GM12874 (cell line): Measurements from ENCODE around the gene MT2A.

Source experiments
- TF ChIP-seq, protein P1 (sequence below): IDR thresholded peaks from 2 replicates; pipeline ENCODE4 v1.5.1; 2011; ENCODE audit warnings: low read depth, mild to moderate bottlenecking, control low read depth, low read length, moderate library complexity; ENCODE audit not compliant: insufficient read depth

The MT2A gene

DNA sequence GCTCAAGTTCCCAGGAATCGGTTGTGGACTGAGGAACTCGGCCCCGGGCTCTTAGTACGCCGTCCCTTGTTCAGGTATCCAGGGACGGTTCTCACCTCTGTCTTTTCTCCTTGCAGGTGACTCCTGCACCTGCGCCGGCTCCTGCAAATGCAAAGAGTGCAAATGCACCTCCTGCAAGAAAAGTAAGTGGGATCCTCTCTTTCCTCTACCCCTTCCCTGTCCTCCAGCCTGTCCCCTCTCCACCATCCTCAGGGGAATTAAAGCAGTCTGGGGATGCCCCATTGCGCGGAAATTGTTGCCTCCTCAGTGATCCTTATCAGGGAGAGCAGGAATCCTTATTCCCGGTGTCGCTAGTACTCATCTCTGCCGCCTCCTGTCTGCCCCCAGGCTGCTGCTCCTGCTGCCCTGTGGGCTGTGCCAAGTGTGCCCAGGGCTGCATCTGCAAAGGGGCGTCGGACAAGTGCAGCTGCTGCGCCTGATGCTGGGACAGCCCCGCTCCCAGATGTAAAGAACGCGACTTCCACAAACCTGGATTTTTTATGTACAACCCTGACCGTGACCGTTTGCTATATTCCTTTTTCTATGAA, 585 bp downstream of the MT2A start:
- TF ChIP-seq, protein P1, sequence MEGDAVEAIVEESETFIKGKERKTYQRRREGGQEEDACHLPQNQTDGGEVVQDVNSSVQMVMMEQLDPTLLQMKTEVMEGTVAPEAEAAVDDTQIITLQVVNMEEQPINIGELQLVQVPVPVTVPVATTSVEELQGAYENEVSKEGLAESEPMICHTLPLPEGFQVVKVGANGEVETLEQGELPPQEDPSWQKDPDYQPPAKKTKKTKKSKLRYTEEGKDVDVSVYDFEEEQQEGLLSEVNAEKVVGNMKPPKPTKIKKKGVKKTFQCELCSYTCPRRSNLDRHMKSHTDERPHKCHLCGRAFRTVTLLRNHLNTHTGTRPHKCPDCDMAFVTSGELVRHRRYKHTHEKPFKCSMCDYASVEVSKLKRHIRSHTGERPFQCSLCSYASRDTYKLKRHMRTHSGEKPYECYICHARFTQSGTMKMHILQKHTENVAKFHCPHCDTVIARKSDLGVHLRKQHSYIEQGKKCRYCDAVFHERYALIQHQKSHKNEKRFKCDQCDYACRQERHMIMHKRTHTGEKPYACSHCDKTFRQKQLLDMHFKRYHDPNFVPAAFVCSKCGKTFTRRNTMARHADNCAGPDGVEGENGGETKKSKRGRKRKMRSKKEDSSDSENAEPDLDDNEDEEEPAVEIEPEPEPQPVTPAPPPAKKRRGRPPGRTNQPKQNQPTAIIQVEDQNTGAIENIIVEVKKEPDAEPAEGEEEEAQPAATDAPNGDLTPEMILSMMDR = no peak

DNA sequence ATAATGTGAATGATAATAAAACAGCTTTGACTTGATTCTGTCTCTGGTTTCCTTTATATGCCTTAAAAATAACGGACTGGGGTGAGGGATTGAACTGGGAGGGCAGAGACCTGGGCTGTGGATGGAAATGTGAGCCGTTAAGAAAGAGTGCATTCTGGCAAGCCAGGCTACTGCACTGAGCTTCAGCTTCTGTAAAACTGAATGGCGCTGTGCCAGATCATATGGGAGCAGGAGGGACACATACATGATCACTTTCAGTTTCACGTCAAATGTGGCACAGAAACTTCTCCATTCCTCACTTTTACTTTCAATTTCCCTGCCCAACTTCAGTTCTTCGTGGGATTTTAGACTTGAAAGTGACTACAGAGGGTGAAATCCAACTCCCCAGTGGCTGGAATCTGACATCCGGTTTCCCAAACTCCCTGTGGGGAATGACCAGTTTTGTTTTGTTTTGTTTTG, 1.1 kb downstream of the MT2A start:
- TF ChIP-seq, protein P1 = no peak

DNA sequence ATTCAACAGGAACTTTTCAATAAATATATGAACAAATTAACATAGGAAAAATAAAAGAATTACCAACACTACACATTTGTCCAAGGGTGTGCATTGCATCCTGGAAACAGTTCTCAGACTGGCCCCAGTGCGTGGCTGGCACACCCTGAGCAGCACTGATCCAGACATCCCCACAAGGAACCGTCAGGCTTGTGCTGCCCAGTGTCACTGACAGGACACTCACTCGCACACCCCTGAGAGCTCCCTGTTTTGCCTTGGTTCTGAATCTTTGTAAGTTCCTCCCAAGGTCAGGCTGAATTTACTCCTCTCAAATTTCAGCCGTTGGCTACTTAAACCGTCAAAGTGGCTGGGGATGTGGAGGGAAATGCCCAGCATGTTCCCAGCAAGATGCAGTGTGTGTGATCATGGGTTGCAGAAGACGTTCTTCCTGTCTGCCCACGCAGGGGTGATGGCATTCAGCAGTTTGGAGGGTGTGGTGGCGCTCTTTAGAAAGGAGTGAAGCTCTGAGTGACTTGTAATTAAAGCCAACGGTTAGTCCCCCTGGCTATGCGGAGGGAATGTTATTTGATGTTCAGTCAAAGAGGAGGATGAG, 1.7 kb downstream of the MT2A start:
- TF ChIP-seq, protein P1 = no peak

DNA sequence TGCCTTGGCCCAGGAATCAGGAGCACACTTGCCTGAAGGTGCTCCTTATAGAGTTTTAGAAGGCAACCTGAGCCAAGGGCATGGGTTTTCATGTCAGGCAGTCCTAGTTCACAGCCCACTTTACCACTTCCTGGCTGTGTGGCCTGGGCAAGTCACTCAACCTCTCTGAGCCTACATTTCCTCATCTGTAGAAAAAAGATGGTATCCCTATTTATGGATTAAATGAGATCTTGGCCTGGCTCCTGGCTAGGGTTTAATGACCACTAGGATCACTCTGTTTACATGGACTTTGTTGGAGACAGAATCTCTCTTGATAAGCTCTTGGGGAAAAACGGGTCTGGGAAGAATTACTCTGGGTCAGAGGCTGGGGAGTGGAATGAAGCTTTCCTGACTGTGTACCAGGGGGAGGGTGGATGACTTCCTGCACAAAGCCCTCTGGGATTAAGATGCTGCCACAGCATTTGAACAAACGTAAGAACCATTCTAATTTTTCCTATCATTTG, 2.3 kb downstream of the MT2A start:
- TF ChIP-seq, protein P1 = no peak

DNA sequence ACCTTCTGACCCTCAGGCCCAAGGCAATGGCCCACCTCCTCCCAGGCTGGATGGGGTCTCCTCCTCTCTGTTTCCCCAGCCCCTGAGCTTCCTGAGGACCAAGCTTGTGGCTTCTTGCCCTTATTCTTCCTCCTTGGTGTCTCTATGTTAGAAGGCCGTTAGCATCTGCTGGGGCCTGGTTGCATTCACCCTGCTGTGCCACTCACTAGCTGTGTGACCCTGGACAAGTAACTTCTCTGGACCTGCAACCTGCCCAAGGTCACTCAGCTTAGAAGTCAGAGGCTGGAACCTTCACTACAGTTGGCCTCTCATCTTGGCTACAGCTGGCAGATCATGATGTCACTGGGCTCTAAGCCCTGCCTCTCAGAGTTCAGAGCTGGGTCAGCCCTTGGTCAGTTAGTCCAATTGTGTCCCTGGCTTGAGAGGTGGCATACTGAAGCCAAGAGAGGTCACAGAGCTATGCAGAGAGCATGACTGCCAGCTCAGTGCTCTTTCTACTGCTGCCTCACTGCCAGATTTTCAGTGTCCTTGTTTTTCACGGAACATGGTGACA, 3.0 kb downstream of the MT2A start:
- TF ChIP-seq, protein P1 = no peak

DNA sequence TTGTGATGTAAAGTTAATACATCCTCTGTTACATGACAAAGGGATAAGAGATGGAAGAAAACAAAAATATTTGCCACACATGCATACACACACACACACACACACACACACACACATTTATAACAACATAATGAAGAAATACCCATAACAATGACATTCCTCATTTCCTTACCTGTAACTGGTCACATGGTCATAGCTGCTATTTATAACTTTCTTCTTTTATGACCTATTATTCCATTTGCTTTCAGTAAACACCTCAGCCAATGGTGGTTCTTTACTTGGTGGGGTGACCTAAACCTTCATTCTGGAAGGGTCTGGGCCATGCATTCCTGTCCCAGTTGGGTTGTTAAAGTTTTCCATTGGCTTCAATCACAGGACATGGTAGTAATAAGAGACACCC, 5.3 kb downstream of the MT2A start:
- TF ChIP-seq, protein P1 = no peak

DNA sequence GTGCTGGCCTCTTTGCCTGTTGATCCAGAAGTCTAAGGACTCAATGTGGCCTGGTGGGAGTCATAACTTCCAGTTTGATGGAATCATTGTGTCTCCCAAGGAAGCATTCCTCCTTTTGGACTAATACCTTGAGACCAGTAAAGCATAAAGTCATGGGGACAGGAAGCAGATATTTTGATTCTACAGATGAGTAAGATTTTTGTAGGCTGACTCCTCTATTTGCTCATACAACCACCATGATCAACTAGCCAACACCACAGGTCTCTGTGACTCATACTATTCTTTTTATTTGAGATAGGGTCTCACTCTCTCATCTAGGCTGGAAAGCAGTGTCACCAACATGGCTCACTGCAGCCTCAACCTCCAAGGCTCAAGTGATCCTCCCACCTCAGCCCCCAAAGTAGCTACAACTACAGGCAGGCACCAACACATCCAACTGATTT, 6.2 kb downstream of the MT2A start:
- TF ChIP-seq, protein P1 = no peak
